GM12878 (cell line): ENCODE data around the gene FOSB. TPM values are rescaled to one million over a fixed set of nuclear protein-coding genes. Genes with fewer than 3 reads are reported as not detected.

Experiments
- ATAC-seq: fragments of 200-7000 bp; cut with Tn5 transposase; 3 replicates; pipeline ENCODE4 v1.9.1; 2020; ENCODE audit warnings: mild to moderate bottlenecking, moderate library complexity
- BruUV-seq: library from RNA; stranded (reverse); fragments of 400-500 nt; replicated peaks from 2 replicates; lab custom pipeline; 2021; lab: Mats Ljungman, UMichigan
- CTCF ChIA-PET: fragments of 300-600 bp; sonication (Branson Sonifier 250); formaldehyde crosslinking; extraction: SDS; loops from one replicate; lab custom pipeline; 2021; ENCODE audit warnings: inconsistent platforms; lab: Yijun Ruan, JAX
- POLR2A ChIA-PET: fragments of 350-600 bp; formaldehyde crosslinking; extraction: SDS; loops from one replicate; lab custom pipeline; 2021; ENCODE audit warnings: inconsistent platforms; lab: Charles Lee
- RAD21 ChIA-PET: fragments of 300-600 bp; sonication (Branson Sonifier 250); formaldehyde crosslinking; loops from one replicate; lab custom pipeline; 2023; ENCODE audit warnings: antibody characterized with exemption; ENCODE audit not compliant: unreplicated experiment; lab: Charles Lee
- SMC1A ChIA-PET: fragments of 300-600 bp; sonication (Branson Sonifier 250); formaldehyde crosslinking; loops from one replicate; lab custom pipeline; 2023; ENCODE audit not compliant: unreplicated experiment, uncharacterized antibody; lab: Charles Lee
- DNase-seq: peaks from one replicate; pipeline ENCODE4 v3.0.0-alpha.2; 2011; ENCODE audit warnings: low read depth, low spot score
- FAIRE-seq: peaks from 3 replicates; lab custom pipeline; 2011; peaks lifted over from hg19 to GRCh38; lab: Jason Lieb, UNC
- H2AFZ ChIP-seq: 2 replicates; pipeline ENCODE4 v1.6.0; 2011; ENCODE audit warnings: low read depth, low read length, control low read depth; ENCODE audit not compliant: control insufficient read depth
- H3K27ac ChIP-seq: 2 replicates; pipeline ENCODE4 v1.5.1; 2011; ENCODE audit warnings: control low read depth; ENCODE audit not compliant: control insufficient read depth, insufficient read depth
- H3K27me3 ChIP-seq, 2 experiments: replicated peaks in 1 of 2; 2 replicates each; pipeline versions ENCODE4 v1.6.0 to v1.6.1; 2011; ENCODE audit warnings: low read length in 1 of 2; ENCODE audit not compliant: control insufficient read depth in 2 of 2, insufficient read depth in 2 of 2
- H3K36me3 ChIP-seq, 2 experiments: 2 replicates each; pipeline ENCODE4 v1.5.1; 2011; ENCODE audit warnings: low read length in 1 of 2; ENCODE audit not compliant: control insufficient read depth in 2 of 2, insufficient read depth in 2 of 2
- H3K4me1 ChIP-seq: 2 replicates; pipeline ENCODE4 v1.6.1; 2011; ENCODE audit warnings: mild to moderate bottlenecking, low read length, moderate library complexity, mixed read lengths; ENCODE audit not compliant: control insufficient read depth, insufficient read depth
- H3K4me2 ChIP-seq: 2 replicates; pipeline ENCODE4 v1.6.0; 2011; ENCODE audit warnings: control low read depth; ENCODE audit not compliant: control insufficient read depth, insufficient read depth
- H3K4me3 ChIP-seq: fragments of 200-600 bp; sonication (generic); 2 replicates; pipeline ENCODE4 v1.5.1; 2016
- H3K79me2 ChIP-seq: 2 replicates; pipeline ENCODE4 v1.6.0; 2011; ENCODE audit warnings: low read length; ENCODE audit not compliant: control insufficient read depth, insufficient read depth
- H3K9ac ChIP-seq: 2 replicates; pipeline ENCODE4 v1.8.0; 2011; ENCODE audit warnings: low read length, control low read depth, mixed read lengths; ENCODE audit not compliant: control insufficient read depth, insufficient read depth
- H3K9me3 ChIP-seq: replicated peaks from 3 replicates; pipeline ENCODE4 v1.5.1; 2011; ENCODE audit warnings: mild to moderate bottlenecking, low read length; ENCODE audit not compliant: control insufficient read depth, insufficient read depth
- H4K20me1 ChIP-seq: 2 replicates; pipeline ENCODE4 v1.6.0; 2011; ENCODE audit not compliant: control insufficient read depth, insufficient read depth
- BRCA1 ChIP-seq: IDR thresholded peaks from 2 replicates; pipeline ENCODE4 v1.6.1; 2011; ENCODE audit warnings: low read depth, low read length, improper control_type of control experiment
- CUX1 ChIP-seq: IDR thresholded peaks from 2 replicates; pipeline ENCODE4 v1.6.1; 2012; ENCODE audit warnings: improper control_type of control experiment, low read depth, low read length; ENCODE audit not compliant: insufficient replicate concordance
- EP300 ChIP-seq, 2 experiments: fragments of 150-350 bp in 1 of 2; IDR thresholded peaks; 2 replicates each; pipeline ENCODE4 v1.6.1; 2011 to 2012; ENCODE audit warnings: low read depth in 2 of 2, low read length in 2 of 2, borderline replicate concordance in 1 of 2, improper control_type of control experiment in 1 of 2, inconsistent platforms in 1 of 2; ENCODE audit not compliant: control insufficient read depth in 1 of 2
- EZH2 ChIP-seq: IDR thresholded peaks from 2 replicates; pipeline ENCODE4 v1.6.1; 2012; ENCODE audit warnings: low read depth, mild to moderate bottlenecking, control low read depth, inconsistent platforms, low read length, borderline replicate concordance; ENCODE audit not compliant: control insufficient read depth
- IRF4 ChIP-seq: IDR thresholded peaks from 2 replicates; pipeline ENCODE4 v1.6.1; 2011; ENCODE audit warnings: low read depth, low read length
- LARP7 ChIP-seq: fragments of 450-650 bp; IDR thresholded peaks from 2 replicates; pipeline ENCODE4 v1.6.1; 2017; ENCODE audit warnings: mild to moderate bottlenecking
- PBX3 ChIP-seq: IDR thresholded peaks from 2 replicates; pipeline ENCODE4 v1.6.1; 2011; ENCODE audit warnings: mild to moderate bottlenecking, low read depth, low read length, moderate library complexity; ENCODE audit not compliant: insufficient replicate concordance
- RBBP5 ChIP-seq: fragments of 200-600 bp; sonication (generic); conservative IDR thresholded peaks from 2 replicates; pipeline ENCODE4 v1.6.1; 2016
- RCOR1 ChIP-seq: conservative IDR thresholded peaks from 2 replicates; pipeline ENCODE4 v1.6.1; 2012; ENCODE audit warnings: low read depth, low read length, improper control_type of control experiment
- SREBF2 ChIP-seq: IDR thresholded peaks from 2 replicates; pipeline ENCODE4 v1.6.1; 2012; ENCODE audit warnings: mild to moderate bottlenecking, low read length
- SUPT20H ChIP-seq: IDR thresholded peaks from 2 replicates; pipeline ENCODE4 v1.6.1; 2011; ENCODE audit warnings: low read depth, mild to moderate bottlenecking, low read length, moderate library complexity, borderline replicate concordance; ENCODE audit not compliant: control insufficient read depth
- TAF1 ChIP-seq: IDR thresholded peaks from 2 replicates; pipeline ENCODE4 v1.6.1; 2011; ENCODE audit warnings: mild to moderate bottlenecking, low read depth, low read length, borderline replicate concordance
- TBL1XR1 ChIP-seq: IDR thresholded peaks from 2 replicates; pipeline ENCODE4 v1.6.1; 2012; ENCODE audit warnings: low read depth, low read length, improper control_type of control experiment
- TCF7 ChIP-seq: IDR thresholded peaks from 2 replicates; pipeline ENCODE4 v1.6.1; 2014; ENCODE audit warnings: antibody characterized with exemption, borderline replicate concordance
- ZNF384 ChIP-seq: IDR thresholded peaks from 2 replicates; pipeline ENCODE4 v1.6.1; 2012; ENCODE audit warnings: low read depth, mild to moderate bottlenecking, low read length, improper control_type of control experiment, borderline replicate concordance
- WGBS: methylation state at CpG from one replicate; pipeline ENCODE4 v1.1.6; 2016; ENCODE audit warnings: low lambda C conversion rate; ENCODE audit not compliant: insufficient replicate concordance, insufficient coverage; ENCODE audit errors: missing lambda C conversion rate; 5-methylcytosine and 5-hydroxymethylcytosine counted together
- in situ Hi-C: fragments of 300-500 bp; cut with MboI; formaldehyde crosslinking; loops from 9 replicates; pipeline ENCODE4 v1.14.3; 2018; ENCODE audit warnings: mixed read lengths
- intact Hi-C: fragments of 100-400 bp; cut with micrococcal nuclease; formaldehyde crosslinking; loops from one replicate; pipeline ENCODE4 v1.14.2; 2022; ENCODE audit not compliant: unreplicated experiment
- polyA plus RNA-seq, 11 experiments: library from polyadenylated mRNA; depleted of rRNA in 4 of 11; unstranded in 6 of 11; stranded (reverse) in 5 of 11; fragments of >200 nt; fragmentation: Nextera tagmentation in 4 of 11; fragmentation: Illumina TruSeq in 1 of 11; extraction: Ambion mirVana in 4 of 11; extraction: Trizol in 1 of 11; gene quantifications; 1 replicate in 1 of 11; 2 replicates in 10 of 11; pipeline versions ENCODE4 v1.2.1 to v1.2.3, GENCODE V29; 2011 to 2016; ENCODE audit warnings: inconsistent platforms in 2 of 11, missing spikeins in 2 of 11, low read depth in 1 of 11
- total RNA-seq, 4 experiments: library from RNA; depleted of rRNA in 3 of 4; stranded (reverse); fragments of >200 nt in 3 of 4; fragmentation: Illumina TruSeq in 1 of 4; extraction: Trizol in 1 of 4; gene quantifications; 2 replicates each; pipeline versions ENCODE4 v1.2.1 to v1.2.3, GENCODE V29; 2013 to 2021

The FOSB gene
- total and polyA plus RNA-seq, 10 of the 15 experiments (the other 5 are each of a cell fraction or from before 2014, with no cell fraction given): 0.06 to 0.56 (median 0.26) TPM

GRCh38 chr19:45489216-45489855 is 21.5 kb downstream of the FOSB start (continued):
- no peak for TF ChIP-seq SUPT20H

GRCh38 chr19:45492137-45492626 is 24.4 kb downstream of the FOSB start:
- Histone ChIP-seq H3K79me2 (no peaks in the 10 kb centered on the region), H3K4me1 (peaks cover 3% of the 10 kb centered on the region; the same call in 1 of the 2 replicates), H3K36me3 (no peaks in the 10 kb centered on the region), H3K4me2 (peak overlapping the region; percentile 65; the same call in 1 of the 2 replicates), H3K9me3 (no peaks in the 10 kb centered on the region), H2AFZ (peak overlapping the region; percentile 15), H3K27me3 (peaks cover 0 to 9% of the 10 kb centered on the region in 2 experiments; a peak in 3 of 4 replicates), H3K4me3 (peak overlapping the region; percentile 77), H4K20me1 (peaks cover 6% of the 10 kb centered on the region; the same call in 1 of the 2 replicates), H3K27ac (no peak overlapping the region), H3K9ac (no peak overlapping the region)
- WGBS: 73% methylated on average over 5 of the region's 5 CpGs
- CTCF ChIA-PET: interaction anchor here (1.3 to 1.9 kb wide), 5 partner anchors 13 to 149 kb away, joined by 3 to 6 read pairs (median 4); no protein-coding TSS in a partner anchor
- intact Hi-C loops (no loop called here), in situ Hi-C loops (no loop called here)
- RAD21 ChIA-PET: interaction anchor here (1.2 kb wide), 1 partner anchor 151 kb away, joined by 3 read pairs; no protein-coding TSS in a partner anchor
- peak; percentile 31 for FAIRE-seq
- no peak for ATAC-seq
- TF ChIP-seq RCOR1: no peak
- no peak for TF ChIP-seq TBL1XR1
- no peak for TF ChIP-seq ZNF384
- no peak for TF ChIP-seq CUX1
- TF ChIP-seq RBBP5: no peak
- TF ChIP-seq BRCA1: no peak
- no peak for TF ChIP-seq EP300 (IDR thresholded peaks at IDR 0.05; ENCODE audit: borderline replicate concordance in 1 of 2, control insufficient read depth in 1 of 2, low read depth in 2 of 2, low read length in 2 of 2)
- no peak for TF ChIP-seq PBX3
- no peak for TF ChIP-seq EZH2
- TF ChIP-seq TCF7: no peak
- TF ChIP-seq IRF4: no peak
- TF ChIP-seq LARP7: no peak
- TF ChIP-seq SREBF2: no peak
- no peak for TF ChIP-seq TAF1
- SMC1A ChIA-PET: no interaction called here
- no TSS peak for BruUV-seq
- POLR2A ChIA-PET: interaction anchor here (0.7 kb wide), 1 partner anchor 792 kb away, joined by 8 read pairs; no protein-coding TSS in a partner anchor
- no peak for DNase-seq
